ENCODE data around the gene PET100.

PET100 gene

GRCh38 chr19:7644550-7644877 lies 14.9 kb downstream of the PET100 start:
- H3K4me3 ChIP-seq (ENCODE audit: low read depth, low read length), result no peak overlapping the region
- no peak for TF ChIP-seq CTCF (IDR thresholded peaks at IDR 0.05; ENCODE audit: low read depth, low read length, missing control alignments)
- in situ Hi-C loops (cut with HindIII; ENCODE audit: low sequenced_read_pairs), result no loop called here
- no peak for DNase-seq (ENCODE audit: low read depth)

GRCh38 chr19:7645163-7645562 lies 15.6 kb downstream of the PET100 start:
- in situ Hi-C loops (cut with HindIII; ENCODE audit: low sequenced_read_pairs), result no loop called here
- TF ChIP-seq CTCF (IDR thresholded peaks at IDR 0.05; ENCODE audit: low read depth, low read length, missing control alignments), result no peak
- no peak for DNase-seq (ENCODE audit: low read depth)
- no peak overlapping the region for H3K4me3 ChIP-seq (ENCODE audit: low read depth, low read length)

- in situ Hi-C loops (cut with HindIII; ENCODE audit: low sequenced_read_pairs), result no loop called here
- TF ChIP-seq CTCF (IDR thresholded peaks at IDR 0.05; ENCODE audit: low read depth, low read length, missing control alignments), result no peak
Observed at GRCh38 chr19:7645656-7646425, 16.2 kb downstream of the PET100 start.

DNA sequence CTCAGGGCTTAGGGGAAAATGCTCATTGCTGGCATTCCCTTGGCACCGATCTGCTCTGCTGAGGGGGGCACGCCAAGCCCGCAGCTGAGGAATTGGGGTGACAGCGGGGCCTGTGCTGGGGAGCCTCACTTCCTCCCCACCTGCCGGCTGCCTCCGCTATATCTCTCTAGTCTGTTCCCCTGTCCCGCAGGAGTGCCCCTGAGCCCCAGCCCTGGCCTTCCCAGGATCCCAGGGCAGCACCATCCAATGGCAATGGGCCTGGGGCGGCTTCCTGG lies 16.8 kb downstream of the PET100 start:
- TF ChIP-seq CTCF (IDR thresholded peaks at IDR 0.05; ENCODE audit: low read depth, low read length, missing control alignments), result no peak
- no peak for DNase-seq (ENCODE audit: low read depth)

More at GRCh38 chr19:7645656-7646425, 16.2 kb downstream of the PET100 start:
- DNase-seq (ENCODE audit: low read depth), result no peak
- H3K4me3 ChIP-seq (ENCODE audit: low read depth, low read length), result no peak overlapping the region

DNA sequence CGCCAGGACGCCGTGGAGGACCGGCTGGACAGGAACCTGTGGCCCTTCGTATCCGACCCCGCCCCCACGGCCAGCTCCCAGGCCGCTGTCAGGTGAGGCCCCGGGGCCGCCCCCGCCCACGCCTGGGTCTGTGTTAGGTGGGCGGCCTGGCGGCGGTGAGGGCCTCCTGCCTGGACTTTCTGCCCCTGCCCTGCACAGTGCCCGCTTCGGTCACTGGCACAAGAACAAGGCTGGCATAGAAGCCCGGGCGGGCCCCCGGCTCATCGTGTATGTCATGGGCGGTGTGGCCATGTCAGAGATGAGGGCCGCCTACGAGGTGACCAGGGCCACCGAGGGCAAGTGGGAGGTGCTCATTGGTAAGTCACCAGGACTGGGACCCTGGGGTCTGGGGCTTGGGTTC lies 17.6 kb downstream of the PET100 start:
- in situ Hi-C loops (cut with HindIII; ENCODE audit: low sequenced_read_pairs), result no loop called here
- DNase-seq (ENCODE audit: low read depth), result no peak
- no peak for TF ChIP-seq CTCF (IDR thresholded peaks at IDR 0.05; ENCODE audit: low read depth, low read length, missing control alignments)
- no peak overlapping the region for H3K4me3 ChIP-seq (ENCODE audit: low read depth, low read length)

More for the DNA sequence above, 16.8 kb downstream of the PET100 start:
- in situ Hi-C loops (cut with HindIII; ENCODE audit: low sequenced_read_pairs), result no loop called here
- no peak overlapping the region for H3K4me3 ChIP-seq (ENCODE audit: low read depth, low read length)

DNA sequence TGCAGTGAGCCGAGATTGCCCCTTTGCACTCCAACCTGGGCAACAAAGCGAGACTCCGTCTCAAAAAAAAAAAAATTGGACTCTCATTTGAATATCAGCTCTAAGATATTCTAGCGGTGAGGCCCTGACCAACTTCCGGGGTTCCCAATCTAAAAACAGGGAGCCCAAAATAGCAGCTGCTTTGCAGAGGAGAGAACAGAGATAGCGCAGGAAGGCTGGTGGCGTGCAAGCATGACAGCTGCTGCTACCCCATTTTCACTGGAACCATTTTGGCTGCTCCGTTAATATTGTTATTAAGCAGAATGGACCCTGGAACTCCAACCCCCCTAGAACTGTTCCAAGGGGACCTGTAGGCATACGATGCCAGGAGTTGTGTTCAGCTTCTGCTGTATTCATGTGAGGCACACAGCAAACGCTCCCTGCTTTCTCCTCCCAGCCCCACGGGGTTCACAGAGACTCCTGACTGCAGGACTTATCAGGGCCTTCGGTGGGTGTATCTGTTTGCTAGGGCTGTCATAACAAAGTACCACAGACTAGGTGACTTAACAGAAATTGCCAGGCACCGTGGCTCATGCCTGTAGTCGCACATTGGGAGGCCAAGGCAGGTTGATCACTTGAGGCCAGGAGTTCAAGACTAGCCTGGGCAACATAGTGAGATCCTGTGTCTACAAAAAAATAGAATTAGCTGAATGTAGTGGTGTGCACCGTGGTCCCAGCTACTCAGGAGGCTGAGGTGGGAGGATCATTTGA lies 18.8 kb downstream of the PET100 start:
- no peak for DNase-seq (ENCODE audit: low read depth)
- in situ Hi-C loops (cut with HindIII; ENCODE audit: low sequenced_read_pairs), result no loop called here
- TF ChIP-seq CTCF (IDR thresholded peaks at IDR 0.05; ENCODE audit: low read depth, low read length, missing control alignments), result no peak
- no peak overlapping the region for H3K4me3 ChIP-seq (ENCODE audit: low read depth, low read length)
